LoVo (cell line): ENCODE results near the gene RAB29.
"Not testable (repeated sequence)": the region's sequence is repeated elsewhere in the genome, so short reads cannot be mapped to it uniquely, and the experiment has no call there.

Experiments
- DNase-seq: peaks from one replicate; pipeline ENCODE4 v3.0.0-alpha.2; 2016; ENCODE audit warnings: low spot score

The RAB29 gene

DNA sequence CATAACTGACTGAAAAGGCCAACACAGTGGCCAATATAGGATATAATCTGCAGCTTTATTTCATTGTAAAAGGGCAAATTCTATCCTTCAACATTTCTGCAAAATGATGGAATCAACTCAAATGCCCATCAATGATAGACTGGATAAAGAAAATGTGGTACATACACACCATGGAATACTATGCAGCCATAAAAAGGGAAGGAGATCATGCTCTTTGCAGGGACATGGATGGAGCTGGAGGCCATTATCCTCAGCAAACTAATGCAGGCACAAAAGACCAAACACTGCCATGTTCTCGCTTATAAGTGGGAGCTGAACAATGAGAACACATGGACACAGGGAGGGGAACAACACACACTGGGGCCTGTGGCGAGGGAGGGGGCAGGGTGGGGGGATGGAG lies 54.5 kb downstream of the RAB29 start:
- DNase-seq: not testable (repeated sequence)

- no peak for DNase-seq
Observed at GRCh38 chr1:205719762-205720161, 55.5 kb downstream of the RAB29 start.

DNA sequence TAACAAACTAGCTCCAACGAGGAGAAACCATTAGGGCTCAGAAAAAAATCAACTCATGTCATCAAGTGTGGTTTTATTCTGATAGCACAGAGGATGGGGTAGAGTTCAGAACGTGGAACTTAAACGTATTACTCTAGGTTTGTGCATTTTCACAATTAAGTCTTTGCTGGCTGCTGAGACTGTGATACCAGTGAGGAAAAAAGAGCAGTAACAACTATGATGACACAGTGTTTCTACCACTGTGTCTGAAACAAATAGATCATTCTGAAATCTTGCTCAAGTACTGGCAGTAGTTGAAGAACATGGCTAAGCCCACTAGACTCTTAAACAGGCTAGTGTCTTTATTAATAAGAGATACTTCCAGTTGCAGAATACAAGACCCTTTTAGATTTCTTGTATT lies 56.3 kb downstream of the RAB29 start:
- DNase-seq: no peak
